IMR-90 (cell line): ENCODE measurements around the gene HLA-DOB.

Experiments
- CHD1 ChIP-seq: IDR thresholded peaks from 2 replicates; pipeline ENCODE4 v1.6.1; 2012; ENCODE audit warnings: low read depth, low read length, improper control_type of control experiment
- CTCF ChIP-seq: conservative IDR thresholded peaks from 2 replicates; pipeline ENCODE4 v1.5.1; 2012; ENCODE audit warnings: mild to moderate bottlenecking, low read depth, low read length, improper control_type of control experiment
- POLR2A ChIP-seq: IDR thresholded peaks from 2 replicates; pipeline ENCODE4 v1.6.1; 2012; ENCODE audit warnings: mild to moderate bottlenecking, low read depth, low read length
- RFX5 ChIP-seq: IDR thresholded peaks from 2 replicates; pipeline ENCODE4 v1.8.0; 2012; ENCODE audit warnings: low read depth, mild to moderate bottlenecking, low read length, moderate library complexity

GRCh38 chr6:32827025-32827424 lies 10.2 kb upstream of the HLA-DOB start:
- TF ChIP-seq POLR2A (no peak), CTCF (no peak), CHD1 (no peak), RFX5 (no peak)
